NCI-H524 treated with DMSO at 0.1 percent for 48 hours (cell line): Measurements from ENCODE around the gene IL32.

ENCODE experiments used
- DNase-seq: peaks from one replicate; lab custom pipeline; 2025; lab: John Stamatoyannopoulos, UW

Gene IL32

DNA sequence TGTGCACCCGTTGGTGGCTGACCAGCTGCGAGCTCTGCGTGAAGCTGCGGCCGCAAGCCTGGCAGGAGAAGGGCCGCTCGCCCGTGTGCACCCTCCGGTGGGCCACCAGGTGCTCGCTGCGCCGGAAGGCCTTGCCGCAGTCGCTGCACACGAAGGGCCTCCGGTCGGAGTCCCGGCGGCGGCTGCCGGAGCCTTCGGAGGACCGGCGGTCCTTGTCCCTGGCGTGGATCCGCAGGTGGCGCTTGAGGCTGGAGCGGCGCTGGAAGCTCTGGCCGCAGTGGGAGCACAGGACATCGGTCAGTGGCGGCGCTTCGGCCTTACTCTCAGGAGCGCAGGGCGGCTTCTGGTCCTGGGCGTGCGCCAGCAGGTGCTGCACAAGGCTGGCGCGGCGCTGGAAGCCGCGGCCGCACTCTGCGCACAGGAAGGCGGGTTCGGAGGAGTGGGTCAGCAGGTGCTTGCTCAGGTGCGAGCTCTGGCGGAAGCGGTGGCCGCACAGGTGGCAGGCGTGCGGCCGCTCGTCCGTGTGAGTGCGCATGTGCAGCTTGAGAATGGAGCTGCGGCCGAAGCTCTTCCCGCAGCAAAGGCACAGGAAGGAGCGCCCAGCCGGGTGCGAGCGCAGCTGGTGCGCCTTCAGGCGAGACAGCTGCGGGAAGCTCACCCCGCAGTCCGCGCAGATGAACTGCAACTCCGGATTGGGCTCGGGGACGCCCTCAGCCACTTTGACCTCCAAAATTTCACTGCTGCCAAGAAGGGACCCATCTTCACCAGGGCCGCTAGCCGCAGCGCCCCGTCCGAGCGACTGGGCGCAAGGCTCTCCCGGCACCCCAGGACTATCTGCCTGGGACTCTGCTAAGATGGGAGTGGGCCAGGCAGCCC, 24.5 kb downstream of the IL32 start:
- DNase-seq = no peak

DNA sequence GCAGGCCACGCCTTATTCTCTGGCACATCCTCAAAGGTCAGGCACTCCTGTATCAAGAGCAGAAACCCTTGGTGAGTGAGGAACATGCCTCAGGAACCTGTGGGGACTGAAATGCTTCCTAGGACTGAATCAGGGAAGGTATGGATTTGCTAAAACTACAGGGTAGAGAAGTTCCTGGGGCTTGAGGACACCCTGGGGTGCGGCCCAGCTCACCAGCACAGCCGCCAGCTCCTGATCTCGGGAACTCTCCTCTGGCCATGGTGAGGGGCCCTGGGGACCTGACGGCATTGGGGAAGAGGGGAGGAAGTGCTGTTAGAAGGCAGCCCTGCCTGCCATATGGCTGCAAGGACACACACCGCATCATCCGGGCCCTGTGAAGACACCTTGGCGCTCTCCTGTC, 26.1 kb downstream of the IL32 start:
- DNase-seq = no peak

DNA sequence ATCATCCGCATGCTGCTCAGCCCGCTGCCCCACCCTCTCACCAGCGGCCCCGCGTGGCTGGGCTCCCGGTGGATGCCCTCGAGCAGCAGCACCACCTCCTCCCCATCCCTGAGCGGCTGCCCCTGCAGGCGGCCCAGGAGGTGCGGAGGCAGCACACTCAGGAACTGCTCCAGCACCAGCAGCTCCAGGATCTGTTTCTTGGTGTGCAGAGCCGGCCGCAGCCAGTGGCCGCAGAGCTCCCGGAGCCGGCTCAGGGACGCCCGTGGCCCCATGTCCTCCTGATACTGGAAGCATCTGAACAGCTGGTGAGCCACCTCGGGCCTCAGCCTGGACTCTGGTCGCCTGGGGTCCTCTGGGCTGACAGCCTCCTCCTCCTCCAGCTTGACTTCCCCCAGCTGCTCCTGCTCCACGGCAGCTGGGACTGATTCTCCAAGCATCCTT, 27.1 kb downstream of the IL32 start:
- DNase-seq = no peak

DNA sequence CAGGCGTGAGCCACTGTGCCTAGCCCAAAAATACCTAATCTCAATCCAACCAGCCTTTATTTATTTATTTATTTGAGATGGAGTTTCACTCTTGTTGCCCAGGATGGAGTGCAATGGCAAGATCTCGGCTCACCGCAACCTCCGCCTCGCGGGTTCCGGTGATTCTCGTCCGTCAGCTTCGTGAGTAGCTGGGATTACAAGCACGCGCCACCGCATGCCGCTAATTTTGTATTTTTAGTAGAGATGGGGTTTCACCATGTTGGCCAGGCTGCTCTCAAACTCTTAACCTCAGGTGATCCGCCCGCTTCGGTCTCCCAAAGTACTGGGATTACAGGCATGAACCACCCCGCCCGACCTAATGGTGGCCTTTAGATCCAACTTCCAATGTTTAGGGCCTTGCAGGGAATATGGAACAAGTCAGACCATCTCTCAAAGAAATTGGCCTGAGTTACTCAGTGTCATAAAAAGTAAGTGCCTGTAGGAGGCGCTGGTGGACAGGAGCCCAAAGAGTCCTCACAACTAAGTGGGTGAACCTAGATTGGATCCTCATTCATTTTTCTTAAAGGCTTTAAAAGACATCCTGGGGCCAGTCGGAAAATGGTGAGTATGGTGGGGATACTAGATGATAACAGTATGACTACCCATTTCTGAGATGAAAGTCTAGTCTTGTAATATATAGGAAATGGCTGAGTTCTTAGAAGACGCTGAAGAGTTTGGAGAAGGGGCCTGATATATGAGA, 29.0 kb downstream of the IL32 start:
- no peak for DNase-seq

DNA sequence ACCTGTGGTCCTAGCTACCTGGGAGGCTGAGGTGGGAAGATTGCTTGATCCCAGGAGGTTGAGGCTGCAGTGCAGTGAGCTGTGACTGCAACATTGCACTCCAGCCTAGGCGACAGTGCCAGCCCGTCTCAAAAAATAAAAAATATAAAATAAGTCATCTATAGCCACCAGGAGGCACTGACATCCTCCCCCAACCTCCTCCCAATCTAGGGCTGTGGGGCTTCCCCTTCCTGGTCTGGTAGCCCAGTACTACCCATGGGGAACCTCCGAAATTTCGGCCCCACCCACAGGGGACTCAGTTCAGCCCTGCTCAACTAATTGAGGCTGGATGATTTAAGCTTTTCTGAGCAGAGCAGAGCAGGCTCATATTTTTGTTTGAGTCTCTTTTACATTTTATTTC, 30.4 kb downstream of the IL32 start:
- no peak for DNase-seq

DNA sequence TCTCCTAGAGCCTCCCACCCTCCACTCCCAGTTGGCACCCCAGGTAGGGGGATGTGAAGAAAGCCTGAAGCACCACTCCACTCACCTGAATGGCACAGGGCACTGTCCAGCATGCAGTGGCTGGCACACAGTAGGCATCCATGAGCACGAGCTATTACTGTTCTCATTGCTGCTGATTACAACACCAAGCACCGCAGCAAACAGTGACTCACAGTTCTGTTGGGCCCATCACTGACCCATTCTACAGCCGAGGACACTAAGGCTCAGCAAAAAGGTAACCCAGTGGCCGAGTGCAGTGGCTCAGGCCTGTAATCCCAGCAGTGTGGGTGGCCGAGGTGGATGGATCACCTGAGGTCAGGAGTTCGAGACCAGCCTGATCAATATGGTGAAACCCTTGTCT, 30.9 kb downstream of the IL32 start:
- no peak for DNase-seq

DNA sequence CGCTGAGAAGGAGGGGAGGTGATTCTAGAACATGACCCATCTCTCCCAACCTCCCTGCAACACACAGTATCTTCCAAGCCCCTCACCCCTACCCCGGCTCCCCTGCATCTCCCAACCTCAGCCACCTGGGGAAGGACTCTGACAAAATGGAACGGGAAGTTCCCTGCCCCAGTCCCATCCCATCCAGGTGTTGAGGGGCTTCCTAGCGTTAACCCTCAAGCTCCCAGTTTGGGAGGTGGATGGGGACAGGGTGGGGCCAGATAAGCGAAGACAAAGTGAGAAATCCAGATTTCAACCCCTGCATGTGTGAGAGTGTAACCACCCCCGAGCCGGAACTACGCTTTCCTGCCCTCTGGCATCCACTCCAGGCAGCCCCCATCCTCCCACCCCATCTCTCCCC, 31.8 kb downstream of the IL32 start:
- no peak for DNase-seq

DNA sequence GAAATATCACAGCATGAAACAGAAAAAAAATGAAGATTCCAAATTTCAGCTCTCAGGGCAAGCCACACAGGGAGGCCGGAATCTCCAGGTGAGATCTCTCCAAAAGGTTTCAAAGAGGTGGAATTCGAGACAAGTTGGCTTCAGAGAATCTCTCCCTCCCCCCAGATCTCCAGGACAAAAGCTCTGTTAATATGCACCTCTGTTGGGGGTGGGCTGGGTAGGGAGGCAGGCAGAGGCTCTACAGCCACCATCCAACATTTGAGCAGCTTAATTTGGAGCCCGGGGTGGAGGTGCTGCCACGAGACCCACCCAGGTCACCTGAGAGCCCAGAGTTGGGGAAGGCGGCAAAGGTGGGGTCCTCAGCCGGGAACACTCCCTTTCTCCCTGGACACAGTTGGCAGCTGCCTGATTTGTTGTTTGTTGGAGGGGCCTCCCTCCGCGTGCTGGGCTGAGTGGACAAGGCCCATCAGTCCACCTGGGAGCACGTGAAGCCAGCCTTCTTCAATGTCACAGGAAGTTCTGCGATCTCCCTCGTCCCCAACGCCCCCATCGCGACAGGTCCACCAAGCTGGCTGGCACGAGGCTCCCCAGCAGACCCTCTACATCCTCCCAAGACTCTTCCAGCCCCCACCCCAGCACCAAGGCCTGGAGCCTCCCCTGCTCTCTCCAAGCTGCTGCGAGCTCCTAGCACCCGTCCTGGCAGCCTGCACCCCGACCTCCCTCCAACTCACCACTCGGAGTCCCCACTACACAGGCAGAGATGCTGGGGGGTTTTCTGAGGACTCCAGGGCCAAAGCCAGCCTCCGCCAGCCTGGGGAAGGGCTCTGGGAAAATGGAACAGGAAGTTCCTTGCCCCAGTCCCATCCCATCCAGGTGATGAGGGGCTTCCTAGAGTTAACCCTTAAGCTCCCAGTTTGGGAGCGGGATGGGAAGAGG, 33.3 kb downstream of the IL32 start, which contains the start of gene ZSCAN10:
TSS of gene ZSCAN10 (minus strand) at position 836 of the 936 bp plus-strand sequence. CDS start 6,357 bp downstream, outside the sequence.
- no peak for DNase-seq

DNA sequence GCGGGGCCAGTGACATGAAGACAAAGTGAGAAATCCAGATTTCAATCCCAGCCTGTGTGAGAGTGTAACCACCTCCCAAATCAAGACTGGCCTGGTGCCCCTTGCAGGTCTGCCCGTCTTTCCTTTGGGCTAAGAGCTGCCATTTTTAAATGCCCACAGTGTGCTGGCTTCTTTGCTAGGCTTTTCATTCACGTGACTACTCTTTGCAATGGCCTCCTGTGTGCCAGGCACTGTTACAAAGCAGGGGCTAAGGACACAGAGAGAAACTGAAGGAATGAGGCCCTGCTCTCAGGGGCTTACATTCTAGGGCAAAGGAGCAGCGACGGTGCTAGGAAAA, 33.9 kb downstream of the IL32 start:
- DNase-seq = no peak

DNA sequence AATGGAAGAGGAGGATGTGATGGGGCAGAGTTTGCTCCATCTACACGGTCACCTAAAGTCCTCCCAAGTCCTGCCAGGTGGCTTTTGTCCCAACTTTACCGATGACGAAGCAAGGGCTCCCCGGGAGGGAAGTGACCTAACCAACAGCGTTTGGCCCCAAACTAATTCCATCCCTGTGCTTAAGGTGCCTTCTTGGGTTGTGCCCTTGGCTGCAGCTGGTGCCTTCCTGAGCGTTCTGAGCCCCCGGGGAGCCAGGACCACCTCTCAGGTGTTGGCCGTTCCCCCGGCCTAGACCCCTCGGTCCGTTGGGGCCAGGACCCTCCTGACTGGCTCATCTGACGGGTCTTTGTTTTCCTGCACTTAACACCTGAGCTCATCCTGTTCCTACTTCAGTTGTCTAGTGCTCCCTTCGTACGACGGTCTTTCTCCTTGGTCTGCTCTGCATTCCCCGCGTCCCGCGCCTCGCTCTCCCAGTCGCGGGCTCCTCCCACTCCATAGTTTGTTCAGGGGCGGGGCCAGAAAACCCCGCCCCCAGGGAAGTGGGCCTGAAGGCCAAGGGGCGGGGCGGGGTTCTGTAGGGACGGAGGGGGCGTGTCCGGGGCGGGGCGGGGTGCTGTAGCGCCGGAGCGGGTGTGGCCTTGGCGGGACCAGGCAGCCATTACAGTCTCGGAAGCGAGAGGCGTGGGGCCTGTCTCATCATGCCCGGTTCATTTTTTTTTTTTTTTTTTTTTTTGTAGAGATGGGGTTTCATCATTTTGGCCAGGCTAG, 34.5 kb downstream of the IL32 start:
- peak; percentile 52 for DNase-seq

DNA sequence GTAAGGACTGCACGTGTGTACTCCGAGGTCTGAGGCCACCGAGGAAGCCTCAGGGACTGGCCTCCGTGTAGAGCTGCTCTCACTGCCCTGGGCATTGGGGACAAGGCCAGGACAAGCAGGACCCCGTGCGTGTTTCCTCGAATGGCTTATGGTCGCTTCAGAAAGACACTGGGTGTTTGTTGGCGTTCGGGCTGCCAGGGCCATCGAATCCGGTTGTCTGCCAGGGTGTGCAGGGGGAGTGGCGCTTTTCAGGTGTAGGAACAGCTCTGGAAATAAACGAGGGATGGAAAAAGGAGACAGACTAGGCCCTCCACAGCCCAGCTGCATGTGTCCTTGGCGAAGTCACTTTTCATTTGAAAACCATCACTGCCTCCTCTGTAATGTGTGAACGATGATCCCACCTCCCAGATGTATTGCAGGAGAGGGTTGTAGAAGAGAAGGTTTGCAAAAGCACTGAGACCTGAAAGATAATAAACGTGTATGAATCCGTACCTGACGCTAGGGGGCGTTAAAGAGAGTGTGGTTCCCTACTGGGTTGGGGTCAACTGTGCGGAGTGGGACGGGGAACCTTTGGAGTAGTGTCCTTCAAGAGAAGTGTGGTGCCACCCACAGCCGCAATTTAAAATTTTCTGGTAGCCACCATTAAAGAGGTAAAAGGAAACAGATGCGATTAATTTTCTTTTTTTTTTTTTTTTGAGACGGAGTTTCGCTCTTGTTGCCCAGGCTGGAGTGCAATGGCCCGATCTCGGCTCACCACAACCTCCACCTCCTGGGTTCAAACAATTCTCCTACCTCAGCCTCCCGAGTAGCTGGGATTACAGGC, 35.8 kb downstream of the IL32 start:
- DNase-seq = no peak

DNA sequence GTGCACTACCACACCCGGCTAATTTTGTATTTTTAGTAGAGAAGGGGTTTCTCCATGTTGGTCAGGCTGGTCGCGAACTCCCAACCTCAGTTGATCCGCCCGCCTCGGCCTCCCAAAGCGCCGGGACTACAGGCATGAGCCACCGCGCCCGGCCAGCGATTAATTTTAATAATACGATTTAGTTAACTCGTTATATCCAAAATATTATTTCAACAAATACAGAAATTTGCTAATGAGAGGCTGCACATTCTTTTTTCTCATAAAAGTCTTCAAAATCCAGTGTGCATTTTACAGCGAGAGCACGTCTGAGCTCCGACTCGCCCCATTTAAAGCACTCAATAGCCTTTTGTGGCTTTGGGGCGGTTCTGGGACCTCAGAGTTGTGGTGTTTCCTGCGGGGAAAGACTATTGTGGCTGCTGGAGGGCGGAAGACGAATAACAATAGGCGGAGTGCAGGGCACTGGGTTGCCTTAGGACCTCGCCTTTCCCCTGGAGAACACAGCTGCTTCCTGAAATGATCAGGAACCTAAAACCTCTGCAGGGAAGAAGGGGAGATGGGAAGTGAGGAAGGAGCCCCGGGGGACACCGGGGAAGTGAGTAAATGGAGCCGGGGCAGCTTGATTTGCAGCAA, 36.5 kb downstream of the IL32 start:
- DNase-seq = no peak

DNA sequence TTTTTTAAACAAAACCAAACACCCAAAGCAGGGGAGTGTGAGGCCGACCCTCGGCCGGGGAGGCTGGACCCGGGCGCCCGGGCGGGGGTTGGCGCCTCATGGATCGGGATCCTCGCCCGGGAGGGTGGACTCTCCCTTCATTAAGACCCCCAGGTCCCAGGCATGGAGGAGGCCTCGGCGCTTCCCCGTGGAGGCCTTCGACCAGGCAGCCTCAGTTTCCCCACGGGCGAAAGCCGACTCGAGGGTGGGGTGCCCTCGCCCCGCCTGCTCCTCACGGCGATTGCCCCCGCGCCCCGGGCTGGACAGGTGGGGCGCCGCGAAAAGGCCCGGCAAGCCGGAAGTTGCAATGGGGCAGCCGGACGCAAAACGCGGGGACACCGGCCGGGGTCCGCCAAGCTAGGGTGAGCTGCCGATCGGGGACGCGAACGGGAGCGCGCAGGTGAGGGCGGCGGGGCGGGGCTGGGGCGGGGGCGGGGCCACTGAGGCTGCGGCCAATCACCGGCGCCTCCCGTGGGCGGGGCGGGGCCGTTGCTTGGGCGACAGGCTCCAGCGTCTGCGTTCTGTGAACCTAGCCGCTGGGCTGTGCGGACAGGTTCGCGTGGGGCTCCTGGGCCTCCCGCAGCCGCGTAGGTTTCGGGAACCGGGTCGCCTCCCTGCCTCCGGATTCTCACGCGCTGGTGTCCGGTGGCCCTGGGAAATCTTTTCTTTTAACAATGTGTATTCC, 40.9 kb downstream of the IL32 start:
- DNase-seq = peak; percentile 65

DNA sequence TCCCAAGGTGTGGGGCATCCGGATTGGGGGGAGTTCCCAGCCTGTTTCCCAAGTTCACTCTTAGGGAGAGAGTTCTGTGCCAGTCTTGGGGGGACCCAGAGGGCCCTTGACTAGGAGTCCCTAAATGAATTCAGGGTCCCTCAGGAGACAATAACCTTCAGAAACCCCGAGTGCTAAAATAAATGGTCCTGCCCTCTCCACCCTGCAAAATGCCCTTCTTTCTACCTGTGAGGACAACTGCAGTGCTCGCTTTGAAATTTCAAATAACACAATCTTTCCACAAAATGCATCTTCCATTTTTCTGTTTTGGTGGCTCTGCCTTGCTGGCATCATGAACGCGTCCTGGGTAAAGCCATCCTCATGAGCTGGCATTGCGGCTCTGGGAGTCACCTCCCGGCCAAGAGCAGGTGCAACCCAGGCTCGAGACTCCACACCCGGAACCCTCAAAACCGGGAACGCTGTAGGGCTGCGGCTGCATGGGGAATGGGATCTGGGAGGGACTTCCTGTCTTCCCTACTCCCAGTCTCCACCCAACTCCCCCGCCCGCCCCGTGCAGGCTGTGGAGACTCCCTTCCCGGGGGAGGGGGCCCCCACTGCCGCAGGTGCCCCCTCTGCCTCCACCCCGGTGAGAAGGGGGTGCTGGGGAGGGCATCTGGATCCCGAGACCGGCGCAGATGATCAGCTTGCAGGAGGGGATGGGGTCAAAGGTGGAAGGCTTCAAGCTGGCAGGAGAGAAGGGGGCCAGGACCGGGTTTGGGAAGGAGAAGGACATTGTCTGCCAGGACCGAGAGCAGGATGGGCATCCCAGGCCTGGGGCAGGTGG, 46.8 kb downstream of the IL32 start, which contains the start of gene ZNF205:
TSS of gene ZNF205 (plus strand) at position 529 of the 823 bp plus-strand sequence. CDS start 845 bp downstream, outside the sequence.
- DNase-seq = no peak

DNA sequence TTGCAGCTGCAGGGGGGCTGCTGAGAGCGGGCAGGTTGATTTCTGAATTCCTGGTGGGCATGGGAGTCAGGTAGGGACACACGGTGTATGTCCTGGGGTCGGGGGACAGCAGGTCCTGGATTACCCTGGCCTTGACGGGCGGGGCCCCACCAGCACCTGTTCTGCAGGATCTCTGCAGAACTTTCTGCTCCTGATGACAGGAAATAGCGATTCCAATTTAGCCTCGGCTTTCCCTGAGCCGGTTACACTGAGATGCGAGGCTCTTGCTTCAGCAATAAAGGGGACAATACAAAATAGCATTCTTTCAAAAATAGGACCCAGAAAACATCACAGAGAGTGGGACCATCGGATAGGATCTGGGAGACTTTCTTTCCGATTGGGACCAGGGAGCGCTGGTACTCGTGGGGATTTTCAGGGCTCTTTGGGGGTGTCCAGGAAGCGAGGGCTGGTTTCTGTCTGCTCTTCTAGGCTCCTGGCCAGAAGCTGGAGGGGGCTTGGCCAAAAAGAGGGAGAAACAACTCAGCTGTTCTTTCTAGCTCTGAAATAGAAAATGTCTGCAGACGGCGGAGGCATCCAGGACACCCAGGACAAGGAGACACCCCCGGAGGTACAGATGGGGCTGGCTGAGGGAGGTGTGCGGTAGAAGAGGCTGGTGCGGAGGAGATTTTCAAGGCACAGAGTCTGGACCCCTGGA, 47.6 kb downstream of the IL32 start:
- no peak for DNase-seq

DNA sequence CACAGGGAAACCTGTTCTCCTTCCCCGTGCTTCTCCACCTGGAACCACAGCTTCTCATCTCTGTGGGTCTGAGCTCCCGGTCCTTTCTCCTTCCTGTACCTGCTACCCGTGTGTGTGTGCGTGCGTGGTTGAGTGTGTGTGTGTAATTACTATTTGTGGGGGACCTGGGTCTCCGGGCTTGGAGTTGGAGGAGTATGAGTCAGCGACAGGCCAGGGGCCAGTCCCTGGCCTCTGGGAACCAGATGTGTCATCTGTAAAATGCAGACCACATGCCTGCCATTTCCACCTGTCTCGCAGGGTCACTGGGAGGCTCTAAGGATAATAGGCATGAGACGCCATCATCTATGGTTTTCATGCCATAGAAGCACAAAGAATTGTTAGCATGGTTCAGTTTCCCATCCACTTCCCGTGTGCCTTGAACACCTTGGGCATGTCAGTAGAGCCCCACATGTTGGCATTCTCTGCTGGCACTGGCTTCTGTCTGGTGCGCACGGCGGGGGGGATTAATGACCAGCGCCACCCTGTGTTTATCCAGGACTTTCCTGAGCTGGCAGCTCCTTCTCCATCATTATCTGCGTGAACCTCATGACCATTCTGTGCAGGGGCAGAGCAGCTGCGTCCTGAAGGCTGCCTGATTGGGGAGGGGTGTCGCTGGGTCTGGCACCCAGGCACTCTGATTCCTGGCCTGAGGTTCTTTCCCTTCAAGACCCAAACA, 48.5 kb downstream of the IL32 start:
- no peak for DNase-seq

DNA sequence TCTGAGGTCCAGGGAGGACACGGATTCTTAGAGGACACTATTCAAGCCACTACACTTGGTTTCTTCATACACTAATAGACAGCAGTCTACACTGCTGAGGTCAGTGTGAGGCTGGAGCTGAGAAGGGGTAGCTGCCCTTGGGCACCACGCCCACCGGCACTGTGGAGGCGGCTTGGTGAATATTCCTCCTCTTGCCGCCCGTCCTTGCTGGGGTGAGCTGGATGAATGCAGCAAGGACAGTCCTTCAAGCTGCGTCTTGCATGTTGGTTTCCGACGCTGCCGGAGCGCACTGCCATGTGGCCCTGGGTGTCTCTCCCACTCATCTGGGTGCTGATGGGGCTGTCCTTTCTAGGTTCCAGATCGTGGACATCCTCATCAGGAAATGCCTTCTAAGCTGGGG, 49.6 kb downstream of the IL32 start:
- DNase-seq = no peak
